BLaER1 treated with 17β-estradiol and CSF1 and Interleukin-3, amounts not matched to agents 10 nM and 100 nM (cell line): ENCODE measurements around the gene TP53RK.

ENCODE experiments used
- H3K27ac ChIP-seq, 11 experiments: shearing (Covaris generic); formaldehyde crosslinking; 2 replicates each; pipeline ENCODE4 v1.8.1; 2022
- H3K27me3 ChIP-seq, 11 experiments: shearing (Covaris generic); formaldehyde crosslinking; 2 replicates each; pipeline ENCODE4 v1.8.1; 2022
- H3K36me3 ChIP-seq, 11 experiments: shearing (Covaris generic); formaldehyde crosslinking; 2 replicates each; pipeline ENCODE4 v1.8.1; 2022
- H3K4me1 ChIP-seq, 10 experiments: shearing (Covaris generic); formaldehyde crosslinking; 2 replicates each; pipeline ENCODE4 v1.8.1; 2022
- H3K4me2 ChIP-seq, 11 experiments: shearing (Covaris generic); formaldehyde crosslinking; 2 replicates each; pipeline ENCODE4 v1.8.1; 2022
- H3K4me3 ChIP-seq, 10 experiments: shearing (Covaris generic); formaldehyde crosslinking; 2 replicates each; pipeline ENCODE4 v1.8.1; 2022
- H3K9ac ChIP-seq, 11 experiments: shearing (Covaris generic); formaldehyde crosslinking; 2 replicates each; pipeline ENCODE4 v1.8.1; 2022
- H3K9me3 ChIP-seq, 11 experiments: shearing (Covaris generic); formaldehyde crosslinking; replicated peaks in 1 of 11; 2 replicates each; pipeline ENCODE4 v1.8.1; 2022
- H4K20me1 ChIP-seq, 11 experiments: shearing (Covaris generic); formaldehyde crosslinking; 2 replicates each; pipeline ENCODE4 v1.8.1; 2022
- Cebpa-rat ChIP-seq, 11 experiments: shearing (Covaris generic); IDR thresholded peaks; 2 replicates each; pipeline ENCODE4 v1.8.1; 2022

Gene TP53RK

GRCh38 chr20:46720776-46721425 is 31.7 kb upstream of the TP53RK start:
- H3K4me1 ChIP-seq: peaks cover 0 to 7% (median 0%) of the 10 kb centered on the region in 10 experiments; a peak in 2 of 20 replicates
- peaks cover 16 to 39% (median 31%) of the 10 kb centered on the region in 11 experiments for H3K9me3 ChIP-seq
- H4K20me1 ChIP-seq: no peaks in the 10 kb centered on the region
- no peak overlapping the region for H3K4me3 ChIP-seq
- TF ChIP-seq Cebpa-rat (IDR thresholded peaks at IDR 0.05): no peak
- H3K9ac ChIP-seq: no peak overlapping the region
- no peaks in the 10 kb centered on the region for H3K27me3 ChIP-seq
- H3K36me3 ChIP-seq: no peaks in the 10 kb centered on the region
- H3K27ac ChIP-seq: no peak overlapping the region
- H3K4me2 ChIP-seq: no peak overlapping the region

DNA sequence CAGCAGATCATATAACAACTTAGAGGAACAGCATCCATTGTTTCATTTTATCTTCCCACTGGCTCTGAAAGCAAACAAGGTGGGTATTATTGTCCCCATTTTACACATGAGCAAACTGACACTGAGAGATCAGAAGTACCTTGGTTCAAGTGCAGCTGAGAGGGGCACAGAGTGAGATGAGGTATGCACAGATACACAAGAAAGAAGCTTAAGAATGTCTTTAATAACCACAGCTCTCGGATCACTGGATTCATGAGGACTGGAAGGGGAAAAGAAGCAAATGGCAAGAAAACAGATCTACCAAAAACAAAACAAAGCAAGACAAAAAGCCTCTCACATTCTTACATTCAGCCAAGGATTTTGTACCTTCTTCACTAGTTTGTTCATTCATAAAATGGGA is 30.8 kb upstream of the TP53RK start:
- TF ChIP-seq Cebpa-rat (IDR thresholded peaks at IDR 0.05): no peak
- Histone ChIP-seq H3K9ac (no peak overlapping the region), H3K27me3 (no peaks in the 10 kb centered on the region)

DNA sequence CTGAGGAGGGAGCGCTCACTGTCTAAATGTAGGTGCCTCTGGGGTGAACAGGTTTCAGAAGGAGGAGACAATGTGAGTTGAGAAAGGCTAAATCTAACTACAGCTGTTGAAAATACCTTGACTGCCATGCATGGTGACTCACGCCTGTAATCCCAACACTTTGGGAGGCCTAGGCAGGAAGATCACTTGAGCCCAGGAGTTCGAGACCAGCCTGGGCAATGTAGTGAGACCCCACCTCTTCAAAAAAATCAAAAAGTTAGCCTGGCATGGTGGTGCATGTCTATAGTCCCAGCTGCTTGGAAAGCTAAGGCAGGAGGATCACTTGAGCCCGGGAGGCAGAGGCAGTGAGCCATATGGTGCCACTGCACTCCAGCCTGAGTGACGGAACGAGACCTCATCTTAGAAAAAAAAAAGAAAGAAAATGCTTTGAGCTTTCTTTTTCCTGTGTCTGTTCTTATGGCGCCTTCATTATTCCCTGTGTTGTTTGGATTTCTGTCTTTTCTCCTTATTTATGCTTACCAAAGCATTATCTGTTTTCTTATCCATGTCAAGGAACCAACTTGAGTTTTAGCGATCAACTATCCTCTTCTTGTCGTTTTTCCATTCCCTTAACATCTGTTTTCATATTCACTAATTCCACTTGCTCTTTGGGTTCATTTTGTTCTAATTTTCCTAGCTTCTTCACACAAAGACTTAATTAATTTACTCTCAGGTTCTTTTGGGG is 28.7 kb upstream of the TP53RK start:
- peaks cover 0 to 25% (median 2%) of the 10 kb centered on the region in 10 experiments; a peak in 7 of 20 replicates for H3K4me1 ChIP-seq
- H3K27ac ChIP-seq: no peak overlapping the region
- no peak overlapping the region for H3K4me2 ChIP-seq
- H3K4me3 ChIP-seq: no peak overlapping the region
- no peak for TF ChIP-seq Cebpa-rat (IDR thresholded peaks at IDR 0.05)
- no peaks in the 10 kb centered on the region for H4K20me1 ChIP-seq
- peaks cover 16 to 33% (median 23%) of the 10 kb centered on the region in 11 experiments for H3K9me3 ChIP-seq
- H3K36me3 ChIP-seq: no peaks in the 10 kb centered on the region
- H3K27me3 ChIP-seq: no peaks in the 10 kb centered on the region
- H3K9ac ChIP-seq: no peak overlapping the region

More for the DNA sequence above, 30.8 kb upstream of the TP53RK start:
- H3K36me3 ChIP-seq: no peaks in the 10 kb centered on the region
- peaks cover 16 to 39% (median 29%) of the 10 kb centered on the region in 11 experiments for H3K9me3 ChIP-seq
- H3K27ac ChIP-seq: no peak overlapping the region
- H3K4me1 ChIP-seq: peaks cover 0 to 16% (median 0%) of the 10 kb centered on the region in 10 experiments; a peak in 6 of 20 replicates
- H3K4me2 ChIP-seq: no peak overlapping the region
- no peaks in the 10 kb centered on the region for H4K20me1 ChIP-seq
- no peak overlapping the region for H3K4me3 ChIP-seq

DNA sequence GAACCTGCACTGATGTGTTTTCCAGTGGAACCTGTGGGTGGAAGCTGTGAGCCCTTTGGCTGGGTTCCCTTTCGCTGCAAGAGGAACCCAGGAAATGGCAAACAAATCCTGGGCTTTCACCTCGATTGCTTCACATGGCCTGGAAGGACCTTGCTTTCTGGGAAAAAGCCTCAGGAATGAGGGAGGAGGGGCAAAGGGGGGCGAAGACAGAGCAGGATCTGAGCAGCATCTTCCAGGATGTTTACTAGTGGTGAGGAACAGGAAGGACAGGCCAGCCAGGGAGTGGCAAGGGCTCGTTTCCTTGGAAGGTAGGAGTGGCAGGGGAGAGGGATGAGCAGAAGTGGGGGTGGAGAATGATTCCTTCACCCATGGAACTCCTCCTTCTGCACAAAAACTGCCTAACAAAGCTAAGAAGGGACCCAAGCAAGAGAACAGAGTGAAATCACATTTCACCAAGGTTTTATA is 26.1 kb upstream of the TP53RK start:
- peaks cover 2 to 14% (median 9%) of the 10 kb centered on the region in 11 experiments; a peak in 16 of 22 replicates for H3K9me3 ChIP-seq
- no peak overlapping the region for H3K9ac ChIP-seq
- H3K4me3 ChIP-seq: no peak overlapping the region
- peak overlapping the region in 3 of 11 experiments; percentile 10 to 48 (median 29); a peak in 4 of 22 replicates for H3K4me2 ChIP-seq
- H3K27ac ChIP-seq: no peak overlapping the region
- peaks cover 2 to 19% (median 5%) of the 10 kb centered on the region in 10 experiments; a peak in 15 of 20 replicates for H3K4me1 ChIP-seq
- no peaks in the 10 kb centered on the region for H3K36me3 ChIP-seq
- H3K27me3 ChIP-seq: peaks cover 5 to 11% (median 8%) of the 10 kb centered on the region in 11 experiments
- no peak for TF ChIP-seq Cebpa-rat (IDR thresholded peaks at IDR 0.05)
- H4K20me1 ChIP-seq: no peaks in the 10 kb centered on the region

DNA sequence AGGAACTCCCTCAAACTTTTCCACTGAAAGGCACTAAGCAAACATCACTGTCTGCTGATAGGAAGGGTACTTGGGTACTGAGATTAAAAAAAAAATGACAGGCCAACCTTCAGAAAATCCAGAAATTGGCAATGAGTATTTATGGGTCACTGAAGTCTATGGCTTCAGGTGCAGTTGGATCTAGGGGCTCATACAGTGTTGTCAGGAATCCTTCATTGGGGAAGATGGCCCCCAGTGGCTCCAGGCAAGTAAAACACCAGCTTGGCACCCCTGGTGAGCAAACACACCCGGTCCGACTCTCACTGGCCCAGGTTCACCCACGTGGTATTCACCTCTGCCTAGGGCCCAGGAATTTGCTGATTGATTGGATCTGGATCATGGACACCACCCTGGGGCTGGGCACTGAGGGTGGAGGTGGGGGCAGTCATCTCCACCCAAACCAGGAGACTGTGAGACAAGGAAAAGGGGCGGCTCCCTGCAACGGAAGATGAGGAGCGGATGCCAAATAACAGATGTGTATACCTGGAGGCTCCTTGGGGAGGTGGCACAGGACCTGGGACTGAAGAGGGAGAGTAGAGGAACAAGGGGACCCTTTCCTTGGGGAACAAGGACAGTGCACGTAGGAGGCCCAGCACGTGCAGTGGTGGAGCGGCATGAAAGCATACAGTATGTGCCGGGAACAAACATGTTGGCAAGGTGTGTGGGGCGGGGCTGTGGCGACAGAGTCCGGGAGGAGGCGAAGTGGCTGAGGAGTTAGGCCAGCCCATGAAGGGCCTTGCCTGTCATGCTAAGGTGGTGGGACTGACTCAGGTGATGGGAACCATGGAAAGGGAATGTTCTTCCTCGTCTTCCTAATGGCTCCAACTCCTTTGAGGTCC is 25.0 kb upstream of the TP53RK start:
- H3K36me3 ChIP-seq: no peaks in the 10 kb centered on the region
- no peak overlapping the region for H3K9ac ChIP-seq
- peaks cover 10 to 23% (median 15%) of the 10 kb centered on the region in 10 experiments; a peak in 18 of 20 replicates for H3K4me1 ChIP-seq
- H3K27ac ChIP-seq: no peak overlapping the region
- no peaks in the 10 kb centered on the region for H4K20me1 ChIP-seq
- H3K4me2 ChIP-seq: no peak overlapping the region; a peak in 1 of 22 replicates
- H3K9me3 ChIP-seq: peaks cover 0 to 2% (median 0%) of the 10 kb centered on the region in 11 experiments; a peak in 2 of 22 replicates
- no peak for TF ChIP-seq Cebpa-rat (IDR thresholded peaks at IDR 0.05)
- H3K27me3 ChIP-seq: peaks cover 16 to 22% (median 20%) of the 10 kb centered on the region in 11 experiments
- H3K4me3 ChIP-seq: no peak overlapping the region

DNA sequence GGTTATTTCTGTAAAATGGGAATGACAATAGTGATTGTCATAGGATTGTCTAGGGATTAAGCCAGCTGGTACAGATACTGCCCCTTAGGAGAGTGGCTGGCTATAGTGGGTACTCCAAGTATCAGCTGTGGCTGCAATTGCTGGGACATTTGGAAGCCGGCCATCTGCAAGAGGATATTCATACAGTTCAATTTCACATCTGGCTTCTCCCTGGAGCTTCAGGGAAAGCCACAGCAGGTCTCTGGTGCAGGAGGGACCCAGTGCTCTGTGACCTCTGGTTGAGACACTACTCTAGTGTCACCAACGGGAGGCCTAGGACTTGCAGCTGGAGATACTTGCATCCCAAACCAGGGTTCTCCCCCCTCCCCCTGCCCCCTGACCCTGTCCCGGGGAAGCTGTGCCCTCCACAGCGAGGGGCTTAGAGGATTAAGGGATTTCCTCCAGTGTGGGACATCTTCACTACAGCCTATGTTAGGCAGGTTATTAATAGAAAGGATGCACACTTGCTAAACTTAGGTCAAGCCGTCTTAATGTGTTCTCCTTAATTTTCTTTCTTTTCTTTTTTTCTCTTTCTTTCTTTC is 22.9 kb upstream of the TP53RK start:
- H3K4me1 ChIP-seq: peaks cover 10 to 23% (median 15%) of the 10 kb centered on the region in 10 experiments; a peak in 18 of 20 replicates
- H3K27me3 ChIP-seq: peaks cover 26 to 35% (median 32%) of the 10 kb centered on the region in 11 experiments
- H3K4me3 ChIP-seq: no peak overlapping the region
- H3K4me2 ChIP-seq: no peak overlapping the region
- no peak overlapping the region for H3K27ac ChIP-seq
- no peak overlapping the region for H3K9ac ChIP-seq
- no peaks in the 10 kb centered on the region for H4K20me1 ChIP-seq
- peaks cover 3 to 12% (median 6%) of the 10 kb centered on the region in 11 experiments; a peak in 20 of 22 replicates for H3K9me3 ChIP-seq
- TF ChIP-seq Cebpa-rat (IDR thresholded peaks at IDR 0.05): no peak
- H3K36me3 ChIP-seq: no peaks in the 10 kb centered on the region

DNA sequence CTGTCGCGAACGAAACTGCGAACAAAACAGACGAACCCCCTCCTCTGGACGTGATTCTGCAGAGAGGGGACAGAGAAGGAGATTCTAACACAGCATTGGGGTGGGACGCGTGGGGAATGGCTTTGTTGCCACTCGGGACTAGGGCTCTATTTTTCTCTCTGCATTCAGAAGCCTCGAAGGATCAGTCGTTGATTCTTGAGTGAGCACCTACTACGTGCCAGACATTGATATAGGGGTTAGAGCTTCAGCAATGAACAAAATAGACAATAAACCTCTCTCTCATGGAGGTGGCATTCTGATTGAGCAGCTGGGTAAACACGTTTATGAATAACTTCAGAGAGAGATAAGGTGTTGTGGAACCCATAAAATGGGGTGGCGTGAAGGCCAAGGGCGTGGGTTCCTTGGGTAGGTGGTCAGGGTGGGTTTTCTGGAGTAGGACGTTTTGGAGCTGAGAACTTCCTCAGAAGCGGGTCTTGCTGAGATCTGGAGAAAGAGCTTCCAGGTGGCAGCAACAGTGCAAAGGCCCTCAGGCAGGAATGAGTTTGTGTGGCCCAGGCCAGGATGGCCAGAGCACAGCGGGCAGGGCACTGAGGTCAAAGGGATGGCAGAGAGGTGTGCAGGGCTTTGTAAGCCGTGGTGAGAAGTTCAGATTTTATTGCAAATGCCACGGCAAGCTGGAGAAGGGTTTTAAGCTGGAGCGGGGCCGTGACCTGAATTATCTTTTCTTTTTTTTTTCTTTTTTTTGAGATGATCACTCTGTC is 21.1 kb upstream of the TP53RK start:
- Histone ChIP-seq H3K4me1 (peaks cover 10 to 18% (median 13%) of the 10 kb centered on the region in 10 experiments; a peak in 18 of 20 replicates), H3K27ac (peak overlapping the region in 10 of 11 experiments; percentile 55 to 70 (median 60); a peak in 20 of 22 replicates), H4K20me1 (no peaks in the 10 kb centered on the region), H3K36me3 (no peaks in the 10 kb centered on the region; a peak in 1 of 22 replicates), H3K9ac (peak overlapping the region; percentile 68 to 80 (median 78)), H3K27me3 (peaks cover 26 to 35% (median 32%) of the 10 kb centered on the region in 11 experiments), H3K4me2 (peak overlapping the region; percentile 78 to 96 (median 91)), H3K9me3 (peaks cover 18 to 30% (median 24%) of the 10 kb centered on the region in 11 experiments), H3K4me3 (peak overlapping the region; percentile 61 to 73 (median 64))
- no peak for TF ChIP-seq Cebpa-rat (IDR thresholded peaks at IDR 0.05)
